Measurements from ENCODE around the gene MAP3K20.
"Not testable (repeated sequence)": the region's sequence is repeated elsewhere in the genome, so short reads cannot be mapped to it uniquely, and the experiment has no call there.

MAP3K20 gene

GRCh38 chr2:173240083-173240482 is 164.4 kb downstream of the MAP3K20 start:
- DNase-seq (ENCODE audit: low read depth, low spot score), result no peak
- no peak overlapping the region for H3K4me3 ChIP-seq (ENCODE audit: low read length)

DNA sequence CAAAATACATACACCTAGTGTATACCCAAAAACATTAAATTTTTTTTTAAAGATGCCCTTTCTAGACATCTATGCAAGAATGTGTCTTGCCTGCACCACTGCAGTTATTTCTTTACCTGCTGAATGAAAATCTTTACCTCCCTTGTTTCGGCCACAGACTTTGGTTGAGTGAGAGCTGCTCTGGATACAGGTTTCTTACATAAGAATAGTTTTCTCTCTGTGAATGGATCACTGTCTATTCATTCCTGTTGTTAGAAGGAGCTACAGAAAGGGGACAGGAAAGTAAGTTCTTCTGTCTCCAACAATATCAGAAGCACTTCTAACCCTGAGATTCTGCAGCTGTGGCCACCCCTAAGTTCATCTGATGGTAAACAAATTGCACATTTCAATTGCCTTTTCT is 166.0 kb downstream of the MAP3K20 start:
- H3K4me3 ChIP-seq (ENCODE audit: low read length), result no peak overlapping the region
- no peak for DNase-seq (ENCODE audit: low read depth, low spot score)

- no peak for DNase-seq (ENCODE audit: low read depth, low spot score)
- no peak overlapping the region for H3K4me3 ChIP-seq (ENCODE audit: low read length)
Observed at GRCh38 chr2:173247156-173247555, 171.5 kb downstream of the MAP3K20 start.

GRCh38 chr2:173248381-173248780 is 172.7 kb downstream of the MAP3K20 start:
- no peak for DNase-seq (ENCODE audit: low read depth, low spot score)

GRCh38 chr2:173249661-173250641 is 174.3 kb downstream of the MAP3K20 start:
- H3K4me3 ChIP-seq (ENCODE audit: low read length), result no peak overlapping the region
- DNase-seq (ENCODE audit: low read depth, low spot score), result no peak

More at GRCh38 chr2:173248381-173248780, 172.7 kb downstream of the MAP3K20 start:
- H3K4me3 ChIP-seq (ENCODE audit: low read length), result no peak overlapping the region

DNA sequence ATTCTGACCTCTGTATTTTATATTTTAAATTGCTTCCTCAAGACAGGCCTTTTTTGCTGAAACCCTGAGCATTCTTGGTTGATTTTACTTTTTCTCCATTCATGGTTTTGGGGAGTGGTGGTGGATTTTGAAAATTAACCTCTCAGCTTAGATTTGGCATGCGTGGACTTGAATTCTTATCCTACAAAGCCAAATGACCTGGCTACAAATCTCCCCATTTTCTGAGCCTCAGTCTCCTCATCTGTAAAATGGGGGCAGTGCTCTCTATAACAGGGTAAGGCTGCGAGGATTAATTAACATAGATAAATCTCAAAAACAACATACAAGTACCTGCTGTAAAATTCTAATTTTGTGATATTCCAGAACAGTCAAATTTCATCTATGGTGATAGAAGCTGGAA is 175.6 kb downstream of the MAP3K20 start:
- H3K4me3 ChIP-seq (ENCODE audit: low read length), result no peak overlapping the region
- no peak for DNase-seq (ENCODE audit: low read depth, low spot score)

- no peak for DNase-seq (ENCODE audit: low read depth, low spot score)
- no peak overlapping the region for H3K4me3 ChIP-seq (ENCODE audit: low read length)
Observed at GRCh38 chr2:173252581-173252980, 176.9 kb downstream of the MAP3K20 start.

DNA sequence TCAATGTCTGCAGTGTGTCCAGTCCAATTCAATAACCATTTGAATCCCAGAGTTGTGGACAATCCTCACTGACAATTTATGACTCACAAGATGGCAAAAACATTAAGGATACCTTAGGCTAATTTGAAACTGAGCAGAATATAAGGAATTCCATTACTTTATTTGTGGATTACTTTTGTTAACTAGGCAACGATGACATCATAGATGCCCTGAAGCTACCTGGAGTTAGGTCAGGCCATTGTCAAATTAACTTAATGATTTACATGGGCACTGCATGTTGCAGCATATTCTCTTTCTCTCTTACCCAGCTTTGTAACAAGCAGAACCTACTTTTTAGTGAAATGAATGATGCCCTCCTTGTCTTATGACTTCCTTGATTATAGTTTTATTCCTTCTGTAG is 179.0 kb downstream of the MAP3K20 start:
- DNase-seq (ENCODE audit: low read depth, low spot score), result no peak
- H3K4me3 ChIP-seq (ENCODE audit: low read length), result no peak overlapping the region

GRCh38 chr2:173258701-173259100 is 183.1 kb downstream of the MAP3K20 start:
- no peak for DNase-seq (ENCODE audit: low read depth, low spot score)
- H3K4me3 ChIP-seq (ENCODE audit: low read length), result no peak overlapping the region

DNA sequence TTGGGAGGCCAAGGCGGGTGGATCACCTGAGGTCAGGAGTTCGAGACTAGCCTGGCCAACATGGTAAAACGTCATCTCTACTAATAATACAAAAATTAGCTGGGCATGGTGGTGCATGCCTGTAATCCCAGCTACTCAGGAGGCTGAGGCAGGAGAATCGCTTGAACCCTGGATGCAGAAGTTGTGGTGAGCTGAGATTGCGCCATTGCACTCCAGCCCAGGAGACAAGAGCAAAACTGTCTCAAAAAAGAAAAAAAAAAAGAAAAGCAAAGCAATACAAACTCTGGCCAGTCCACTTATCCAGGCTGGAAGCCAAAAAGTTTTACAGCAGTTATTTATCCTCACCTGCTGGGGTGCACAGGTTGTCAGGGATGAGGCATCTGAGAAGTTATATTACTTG is 186.7 kb downstream of the MAP3K20 start:
- not testable (repeated sequence) for DNase-seq (ENCODE audit: low read depth, low spot score); H3K4me3 ChIP-seq (ENCODE audit: low read length)

DNA sequence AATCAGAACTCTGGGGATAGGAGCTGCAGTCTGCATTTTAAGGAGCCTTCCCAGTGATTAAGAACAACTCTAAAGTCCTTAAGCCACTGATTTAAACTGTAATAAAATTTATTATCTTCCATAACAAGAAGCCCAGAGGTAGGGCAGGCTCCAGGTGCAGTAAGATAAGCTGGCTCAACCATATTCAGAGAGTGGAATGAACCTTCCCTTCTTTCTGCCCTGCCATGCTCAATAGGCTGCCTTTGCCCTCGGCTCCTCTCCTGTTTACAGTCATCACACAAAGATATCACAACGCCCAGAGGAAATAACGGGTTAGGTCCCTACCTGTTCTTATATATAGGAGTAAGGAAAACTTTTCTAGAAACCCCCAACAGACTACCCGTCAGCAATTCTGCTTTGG is 188.5 kb downstream of the MAP3K20 start:
- no peak overlapping the region for H3K4me3 ChIP-seq (ENCODE audit: low read length)
- DNase-seq (ENCODE audit: low read depth, low spot score), result no peak

GRCh38 chr2:173264603-173265366 is 189.1 kb downstream of the MAP3K20 start:
- peak; percentile 68 for DNase-seq (ENCODE audit: low read depth, low spot score)
- no peak overlapping the region for H3K4me3 ChIP-seq (ENCODE audit: low read length)

GRCh38 chr2:173271135-173271534 is 195.5 kb downstream of the MAP3K20 start:
- no peak for DNase-seq (ENCODE audit: low read depth, low spot score)

GRCh38 chr2:173271825-173272224 is 196.2 kb downstream of the MAP3K20 start:
- DNase-seq (ENCODE audit: low read depth, low spot score), result no peak
- H3K4me3 ChIP-seq (ENCODE audit: low read length), result no peak overlapping the region

More at GRCh38 chr2:173271135-173271534, 195.5 kb downstream of the MAP3K20 start:
- H3K4me3 ChIP-seq (ENCODE audit: low read length), result no peak overlapping the region

DNA sequence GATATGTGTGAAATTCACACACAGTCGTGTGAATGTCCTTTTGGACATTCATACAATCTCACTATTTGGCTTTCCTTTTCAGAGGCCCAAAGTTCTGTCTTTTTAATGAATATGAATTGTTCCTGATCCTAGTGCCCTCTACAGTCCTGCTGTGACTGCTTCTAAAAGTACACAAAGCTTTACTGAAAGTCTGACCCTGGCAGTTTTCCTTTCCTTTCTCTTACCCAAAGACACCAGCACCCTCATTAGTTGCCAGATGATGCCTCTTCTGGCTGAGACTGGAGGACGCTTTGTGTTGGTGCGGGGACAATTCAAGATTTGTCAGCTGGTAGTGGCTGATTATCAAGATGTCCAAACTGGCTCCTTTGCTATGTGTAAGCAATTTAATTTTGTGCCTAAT is 197.2 kb downstream of the MAP3K20 start:
- no peak for DNase-seq (ENCODE audit: low read depth, low spot score)
- no peak overlapping the region for H3K4me3 ChIP-seq (ENCODE audit: low read length)

GRCh38 chr2:173278794-173279526 is 203.3 kb downstream of the MAP3K20 start:
- no peak overlapping the region for H3K4me3 ChIP-seq (ENCODE audit: low read length)
- no peak for DNase-seq (ENCODE audit: low read depth, low spot score)

DNA sequence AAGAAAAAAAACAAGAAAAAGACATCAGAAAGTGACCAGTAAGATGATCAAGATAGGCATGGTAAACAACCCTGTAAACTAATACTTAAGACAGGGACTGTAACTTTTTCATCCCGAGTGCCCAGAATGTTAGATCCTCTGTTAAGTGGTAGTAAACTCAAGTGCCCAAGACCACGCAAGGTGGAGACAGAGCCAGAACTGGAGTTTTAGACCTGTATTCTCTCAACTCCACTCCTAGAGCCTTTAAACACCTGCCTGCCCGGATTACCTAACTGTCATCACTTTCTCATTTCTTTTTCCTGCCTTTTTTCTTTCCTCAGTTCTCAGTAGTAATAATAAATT is 203.9 kb downstream of the MAP3K20 start:
- H3K4me3 ChIP-seq (ENCODE audit: low read length), result no peak overlapping the region
- no peak for DNase-seq (ENCODE audit: low read depth, low spot score)

DNA sequence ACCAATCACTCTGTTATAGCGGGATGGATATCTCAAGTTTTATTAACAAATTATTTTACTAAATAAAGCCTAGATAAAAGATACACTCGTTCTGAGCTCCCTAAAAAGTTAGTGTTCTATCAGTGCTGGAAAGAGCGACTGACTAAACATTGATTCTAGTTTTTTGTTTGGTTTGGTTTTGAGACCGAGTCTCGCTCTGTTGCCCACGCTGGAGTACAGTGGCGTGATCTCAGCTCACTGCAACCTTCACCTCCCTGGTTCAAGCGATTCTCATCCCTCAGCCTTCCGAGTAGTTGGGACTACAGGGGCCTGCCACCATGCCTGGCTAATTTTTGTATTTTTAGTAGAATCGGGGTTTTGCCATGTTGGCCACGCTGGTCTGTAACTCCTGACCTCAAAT is 205.2 kb downstream of the MAP3K20 start:
- DNase-seq (ENCODE audit: low read depth, low spot score), result no peak
- H3K4me3 ChIP-seq (ENCODE audit: low read length), result no peak overlapping the region

DNA sequence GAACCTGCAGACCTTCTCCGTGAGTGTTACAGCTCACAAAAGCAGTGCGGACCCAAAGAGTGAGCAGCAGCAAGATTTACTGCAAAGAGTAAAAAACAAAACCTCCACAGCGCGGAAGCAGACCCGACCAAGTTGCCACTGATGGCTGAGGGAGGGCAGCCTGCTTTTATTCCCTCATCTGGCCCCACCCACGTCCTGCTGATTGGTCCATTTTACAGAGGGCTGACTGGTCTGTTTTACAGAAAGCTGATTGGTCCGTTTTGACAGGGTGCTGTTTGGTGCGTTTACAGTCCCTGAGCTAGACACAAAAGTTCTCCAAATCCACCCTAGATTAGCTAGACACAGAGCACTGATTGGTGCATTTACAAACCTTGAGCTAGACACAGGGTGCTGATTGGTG is 206.3 kb downstream of the MAP3K20 start:
- H3K4me3 ChIP-seq (ENCODE audit: low read length); DNase-seq (ENCODE audit: low read depth, low spot score): not testable (repeated sequence)

All from Jurkat, Clone E6-1 (cell line).